Head of caudate nucleus (tissue), 42 donors: ENCODE measurements around the gene CAPN8.

Source experiments
- DNase-seq, 42 donors: peaks; one replicate each; pipeline versions ENCODE4 v3.0.0 to v3.0.0-alpha.2; 2020 to 2021; ENCODE audit warnings: mixed read lengths in 7 of 42
- intact Hi-C: fragments of 100-400 bp; cut with DNase I; formaldehyde crosslinking; loops from one replicate; pipeline ENCODE4 v1.15.0; 2022

The CAPN8 gene

DNA sequence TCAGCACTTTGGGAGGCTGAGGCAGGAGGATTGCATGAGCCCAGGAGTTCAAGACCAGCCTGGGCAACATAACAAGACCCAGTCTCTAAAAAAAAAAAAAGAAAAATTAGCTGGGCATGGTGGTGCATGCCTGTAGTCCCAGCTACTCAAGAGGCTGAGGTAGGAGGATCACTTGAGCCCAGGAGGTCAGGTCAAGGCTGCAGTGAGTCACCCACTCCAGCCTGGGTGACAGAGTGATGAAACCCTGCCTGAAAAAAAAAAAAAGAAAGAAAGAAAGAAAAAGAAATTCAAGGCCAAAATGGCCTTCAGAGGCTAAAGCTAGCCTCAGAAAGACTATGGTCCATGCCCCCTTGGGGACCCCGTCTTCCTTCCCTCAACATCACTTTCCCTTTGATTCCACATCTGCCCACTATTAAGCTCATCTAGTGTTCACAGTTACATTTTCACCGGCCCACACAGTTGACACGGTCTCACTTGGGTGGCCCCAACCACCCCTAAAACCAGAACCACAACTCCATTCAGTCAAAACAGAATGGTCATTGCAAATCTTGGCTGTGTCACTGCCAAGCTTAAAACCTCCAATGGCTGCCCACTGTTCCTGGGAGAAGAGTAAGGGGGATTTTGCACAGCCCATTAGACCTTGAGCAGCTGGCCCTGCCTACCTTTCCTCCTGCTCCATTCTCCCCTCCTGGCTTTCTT, 2.1 kb upstream of the CAPN8 start:
- no peak for DNase-seq
- intact Hi-C loops = no loop called here

DNA sequence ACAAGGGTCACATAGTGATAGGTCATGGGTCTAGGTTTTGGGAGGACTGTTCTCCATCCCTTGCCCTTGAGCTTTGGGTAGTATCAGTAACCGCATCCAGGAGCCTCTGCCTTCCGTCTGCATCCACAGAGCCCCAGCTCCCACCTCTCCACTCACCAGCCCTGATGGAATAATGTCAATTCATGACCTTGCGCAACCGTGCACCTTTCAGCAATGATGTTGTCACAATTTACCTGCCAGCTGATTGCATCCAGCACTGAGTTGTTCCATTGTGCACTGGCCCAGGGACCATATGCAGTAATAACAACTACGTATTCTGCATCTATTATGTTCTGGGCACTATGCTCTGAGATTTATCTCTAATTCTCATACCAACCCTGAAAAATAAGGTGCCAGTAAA, 1.4 kb downstream of the CAPN8 start:
- DNase-seq = no peak
- intact Hi-C loops = no loop called here

DNA sequence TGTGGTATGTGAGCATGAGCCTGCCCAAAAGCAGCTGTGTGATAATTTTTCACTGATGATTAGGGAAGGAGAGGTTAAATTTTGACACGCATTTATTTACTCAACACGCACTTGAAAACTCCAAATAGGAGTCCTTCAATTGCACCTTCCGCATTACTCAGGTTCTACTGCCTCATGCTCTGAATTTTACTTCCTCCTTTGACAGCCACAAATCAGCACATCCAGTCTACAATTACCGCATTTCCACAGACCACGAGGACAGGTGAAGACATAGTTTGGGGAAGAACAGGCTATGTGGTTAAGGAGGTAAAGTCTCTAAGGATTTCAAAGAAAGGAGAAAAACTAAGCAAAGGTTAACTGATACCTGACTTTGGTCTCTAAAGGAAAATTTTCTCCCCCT, 2.6 kb downstream of the CAPN8 start:
- intact Hi-C loops = no loop called here
- DNase-seq = no peak

DNA sequence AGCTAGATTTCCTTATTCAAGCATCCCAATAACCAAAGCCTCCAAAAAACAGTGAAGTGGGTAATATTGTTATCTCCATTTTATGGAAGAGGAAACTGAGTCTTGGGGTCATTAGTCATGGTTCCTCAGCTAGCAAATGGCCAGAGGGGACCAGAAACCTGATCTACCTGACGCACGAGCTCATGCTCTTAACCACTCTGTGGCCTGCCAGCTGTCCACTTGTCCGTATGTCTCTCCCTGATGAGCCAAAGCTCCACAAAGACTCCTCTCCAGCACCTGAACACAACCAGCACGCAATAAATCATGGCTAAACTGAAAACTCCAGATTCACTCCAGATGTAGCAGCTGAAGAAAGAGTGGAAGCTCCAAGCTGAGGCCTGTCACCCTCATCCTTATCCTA, 5.8 kb downstream of the CAPN8 start:
- intact Hi-C loops = no loop called here

DNA sequence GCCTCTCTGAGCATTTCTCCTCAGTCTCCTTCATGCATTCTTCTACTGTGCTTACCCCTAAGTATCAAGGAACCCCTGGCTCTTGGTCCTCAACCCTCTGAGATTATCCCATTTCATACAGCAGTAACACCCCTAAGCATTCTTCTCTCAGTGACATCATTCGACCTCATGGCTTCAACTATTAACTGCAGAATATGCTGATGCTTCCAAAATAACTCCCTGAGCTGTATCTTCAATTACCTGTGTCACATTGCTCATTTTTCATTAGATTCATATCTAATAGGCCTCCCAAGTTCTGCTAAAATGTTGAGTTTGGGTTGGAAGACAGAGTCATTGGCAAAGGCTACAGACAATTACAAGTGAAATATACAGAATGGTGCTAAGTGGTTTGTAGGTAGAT, 7.5 kb downstream of the CAPN8 start:
- intact Hi-C loops = no loop called here
- no peak for DNase-seq

More for the DNA sequence above, 5.8 kb downstream of the CAPN8 start:
- no peak for DNase-seq

DNA sequence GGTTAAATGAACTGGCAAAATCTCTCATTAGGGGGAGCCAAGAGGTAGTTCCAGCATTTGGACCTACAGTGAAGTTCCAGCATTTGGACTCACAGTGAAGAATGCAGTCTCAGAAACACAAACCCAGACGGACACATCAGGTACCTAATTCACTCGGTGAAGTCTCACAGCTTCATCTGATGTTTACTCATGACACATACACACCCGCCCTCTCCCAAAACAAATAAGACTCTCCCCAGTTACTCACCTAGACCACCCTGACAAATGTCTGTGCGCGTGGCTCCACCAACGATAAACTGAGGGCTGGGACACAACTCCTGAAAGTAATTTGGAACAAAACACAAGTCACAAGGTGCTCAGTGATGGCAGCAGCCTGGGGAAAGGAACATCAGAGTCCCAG, 11.4 kb downstream of the CAPN8 start:
- intact Hi-C loops = no loop called here
- DNase-seq = no peak

DNA sequence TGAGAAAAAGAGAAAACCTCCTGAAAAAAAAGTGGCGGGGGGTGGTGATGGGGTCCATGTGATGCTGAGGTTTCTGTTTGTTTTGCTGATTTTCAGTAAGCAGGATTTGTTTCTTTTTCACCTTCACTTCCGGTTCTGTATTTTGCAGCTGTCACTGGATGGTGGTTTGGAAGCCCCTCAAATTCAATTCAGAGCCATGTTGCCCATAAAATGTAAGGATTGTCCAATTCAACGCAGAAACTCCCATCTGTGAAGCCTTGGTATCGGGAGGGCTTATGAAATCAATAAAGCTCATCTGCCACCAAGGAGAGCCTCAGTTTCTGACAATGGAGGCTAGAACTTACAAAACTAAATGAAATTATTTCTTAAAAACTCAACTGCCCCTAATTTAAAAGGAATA, 12.1 kb downstream of the CAPN8 start:
- intact Hi-C loops = no loop called here
- no peak for DNase-seq

DNA sequence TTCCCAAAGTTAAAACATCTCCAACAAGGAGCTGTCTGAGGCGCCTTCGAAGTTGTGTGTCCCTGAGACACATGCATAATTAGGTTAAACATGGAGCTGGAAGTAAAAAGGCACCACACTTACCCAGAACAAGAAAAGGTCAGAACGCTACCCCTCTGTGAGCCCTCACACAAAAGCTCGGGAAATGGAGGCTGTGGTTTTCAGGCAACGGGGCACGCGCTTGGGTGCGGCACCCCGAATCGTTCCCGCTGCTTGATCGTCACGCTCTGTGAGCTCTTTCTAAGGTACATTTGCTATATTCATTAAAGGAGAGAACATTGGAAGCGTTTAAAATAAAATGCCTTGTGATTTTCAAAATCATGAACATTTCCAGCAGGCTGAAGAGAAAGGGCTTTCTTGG, 12.5 kb downstream of the CAPN8 start:
- peak in 1 of 42 donors; percentile 3 for DNase-seq
- intact Hi-C loops = no loop called here

DNA sequence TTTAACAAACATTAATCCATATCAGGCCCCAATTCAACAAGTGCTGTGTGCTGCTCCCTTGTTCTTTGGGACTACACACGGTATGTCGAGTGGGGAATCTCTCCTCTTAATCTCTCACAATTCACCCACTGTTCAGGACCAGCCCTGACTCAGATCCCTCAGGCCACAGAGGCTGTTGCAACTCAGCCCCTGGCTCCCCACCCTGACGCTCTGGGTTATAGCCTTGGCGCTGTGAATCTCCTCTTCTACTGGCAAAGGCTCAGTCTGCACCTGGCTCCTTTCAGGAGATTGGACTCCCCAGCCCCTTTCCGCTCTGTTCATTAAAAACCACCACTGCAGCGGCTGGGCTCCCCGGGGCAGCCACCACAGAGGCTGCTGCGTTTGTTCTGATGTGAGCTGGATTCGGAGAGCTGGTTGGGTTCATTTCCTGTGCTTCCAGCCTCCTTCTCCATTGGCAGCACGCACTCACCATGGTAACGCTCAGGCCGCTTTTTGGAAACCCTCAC, 13.0 kb downstream of the CAPN8 start:
- intact Hi-C loops = no loop called here
- DNase-seq = peak in 29 of 42 donors; percentile 2 to 67 (median 22)

DNA sequence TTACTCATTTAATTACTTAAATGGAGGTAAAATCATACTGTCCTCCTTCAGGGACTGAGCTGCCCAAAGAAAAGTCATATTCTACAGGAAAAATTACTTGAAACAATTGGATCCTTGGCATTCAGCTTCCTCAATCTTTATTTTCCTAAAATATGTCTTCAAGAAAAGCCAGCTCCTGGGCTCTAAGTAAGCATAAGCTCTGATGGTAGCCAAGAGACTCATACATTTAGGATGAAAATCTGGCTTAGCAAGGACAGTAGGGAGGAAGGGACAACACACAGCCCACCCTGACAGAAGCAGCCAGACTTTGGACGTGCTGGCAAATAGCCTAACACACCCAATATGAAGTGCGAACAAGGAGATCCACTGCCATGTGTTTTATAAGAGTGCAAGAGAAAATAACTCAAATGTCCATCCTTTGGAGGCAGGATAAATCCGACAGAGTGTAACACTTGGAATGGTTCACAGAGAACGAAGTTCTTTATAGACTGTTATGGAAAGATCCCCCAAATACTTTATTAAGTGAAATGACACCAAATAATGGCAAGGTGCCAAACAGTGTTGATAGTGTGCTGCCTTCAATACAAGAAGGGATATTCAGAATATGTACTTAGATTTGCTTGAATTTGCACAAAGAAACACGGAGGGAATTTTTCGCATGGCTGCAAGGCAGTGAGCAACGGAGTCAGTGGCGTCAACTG, 14.1 kb downstream of the CAPN8 start:
- no peak for DNase-seq
- intact Hi-C loops = no loop called here

DNA sequence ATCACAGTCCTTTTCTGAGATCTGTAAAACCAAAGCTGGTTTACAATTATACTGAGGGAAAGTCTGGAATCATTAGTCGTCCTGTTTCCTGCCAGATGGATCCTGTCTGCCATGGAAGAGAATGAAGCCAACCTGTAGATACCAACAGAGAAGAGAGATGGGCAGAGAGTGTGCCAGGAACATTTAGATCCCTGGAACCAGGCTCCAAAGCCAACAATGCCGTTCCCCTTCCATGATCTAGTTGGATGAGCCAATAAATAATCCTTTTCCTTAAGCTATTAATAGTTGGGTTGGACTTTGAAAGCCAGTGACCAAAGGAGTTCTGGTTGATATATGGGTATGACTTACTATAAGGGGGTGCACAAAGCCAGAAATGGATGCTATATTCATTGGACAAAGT, 15.0 kb downstream of the CAPN8 start:
- no peak for DNase-seq
- intact Hi-C loops = no loop called here

DNA sequence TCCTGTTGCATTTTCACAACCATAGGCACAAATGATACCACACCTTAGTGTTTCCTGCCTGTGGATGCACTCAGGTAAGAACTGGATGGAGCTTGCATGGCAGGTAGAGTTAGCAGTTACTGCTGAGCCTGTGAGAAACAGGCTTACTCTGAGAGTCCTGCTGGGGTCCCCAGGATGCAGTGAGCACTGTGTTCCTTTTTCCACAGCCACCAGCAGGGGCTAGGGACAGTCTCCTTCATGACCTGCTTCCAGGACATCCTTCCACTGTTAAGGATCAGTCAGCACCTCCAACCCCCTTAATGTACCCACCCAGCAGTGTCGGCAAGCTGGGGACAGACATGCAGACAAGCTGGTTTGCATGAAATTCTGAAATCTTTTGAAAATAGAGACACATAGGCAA, 16.3 kb downstream of the CAPN8 start:
- DNase-seq = no peak
- intact Hi-C loops = no loop called here

DNA sequence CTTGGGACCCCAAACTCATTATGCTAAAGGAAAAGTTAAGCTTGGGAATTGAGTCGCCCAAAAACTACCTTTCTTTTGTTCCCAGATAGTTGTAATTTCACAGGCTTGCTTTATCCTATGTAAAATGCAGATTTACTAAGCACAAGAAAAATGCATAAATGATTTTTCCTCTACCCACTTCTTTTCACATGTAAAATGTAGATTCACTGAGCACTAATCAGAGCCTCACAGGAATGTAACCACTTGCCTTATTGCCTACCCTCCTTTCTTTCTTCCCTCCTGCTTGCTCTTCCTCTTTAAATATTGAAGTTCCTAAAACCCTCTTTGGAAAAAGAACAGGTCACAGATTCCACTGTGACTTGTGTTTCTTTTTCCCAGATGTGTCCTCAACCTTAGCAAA, 18.3 kb downstream of the CAPN8 start:
- intact Hi-C loops = no loop called here

DNA sequence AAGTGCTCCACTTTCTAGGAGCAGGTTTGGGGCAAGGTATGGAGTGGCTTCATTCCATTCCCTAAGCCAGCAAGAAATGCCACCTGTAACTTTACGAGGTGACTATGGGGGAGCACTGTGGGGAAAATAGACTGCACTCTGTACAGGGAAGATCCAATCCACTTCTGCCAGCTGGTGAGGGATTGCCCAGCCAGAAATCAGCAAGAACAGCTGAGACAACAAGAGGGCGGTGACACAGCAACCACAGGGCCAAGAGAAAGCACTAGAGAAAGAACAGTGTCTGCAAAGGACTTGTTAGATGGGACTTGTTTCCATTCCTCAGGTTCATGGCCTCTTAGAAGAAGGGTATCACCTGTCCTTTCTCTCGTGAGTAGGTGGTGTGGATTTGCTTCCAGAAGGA, 19.6 kb downstream of the CAPN8 start:
- DNase-seq = no peak
- intact Hi-C loops = no loop called here

More for the DNA sequence above, 18.3 kb downstream of the CAPN8 start:
- DNase-seq = no peak

DNA sequence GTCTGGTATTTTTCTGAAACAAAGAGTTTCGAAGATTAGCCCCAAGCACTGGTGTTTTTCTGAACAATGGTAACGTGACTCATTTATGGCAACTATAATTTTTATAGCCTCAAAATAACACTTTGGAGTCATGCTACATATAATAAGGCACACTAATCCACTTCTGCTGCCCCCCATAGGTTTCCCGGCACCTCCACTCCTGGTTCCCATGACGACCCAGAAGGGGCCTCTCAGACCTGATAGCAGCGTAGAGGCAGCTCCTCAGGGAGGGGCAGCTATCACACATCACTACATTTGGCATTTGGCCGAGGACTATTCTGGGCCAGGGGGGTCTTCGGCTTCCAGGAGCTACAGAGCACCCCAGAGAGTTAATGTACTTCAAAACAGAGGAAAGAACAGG, 23.3 kb downstream of the CAPN8 start:
- DNase-seq = no peak
- intact Hi-C loops = no loop called here

DNA sequence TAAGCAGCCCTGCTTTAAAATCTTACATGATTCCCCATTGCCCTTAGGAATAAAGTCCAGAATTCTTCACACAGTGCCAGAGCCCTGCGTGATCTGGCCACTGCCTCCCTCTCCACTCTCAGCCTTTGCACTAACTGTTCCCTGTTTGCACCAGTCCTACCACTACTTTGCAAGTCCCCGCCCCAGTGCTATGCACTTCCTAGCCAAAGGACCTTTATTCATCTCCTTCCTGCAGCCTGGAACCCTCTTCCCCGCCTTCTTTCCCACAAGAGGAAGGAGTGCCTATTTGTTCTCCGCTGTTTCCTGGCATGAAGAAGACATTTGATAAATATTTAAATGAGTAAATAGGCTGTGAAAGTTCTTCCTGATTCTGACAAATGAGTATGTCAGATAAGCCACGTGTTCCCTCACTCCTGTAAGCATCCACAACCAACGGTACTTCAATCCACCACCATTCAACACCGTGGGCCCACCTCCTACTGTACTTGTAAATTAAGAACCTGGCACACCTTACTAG, 23.9 kb downstream of the CAPN8 start:
- DNase-seq = no peak
- intact Hi-C loops = no loop called here

DNA sequence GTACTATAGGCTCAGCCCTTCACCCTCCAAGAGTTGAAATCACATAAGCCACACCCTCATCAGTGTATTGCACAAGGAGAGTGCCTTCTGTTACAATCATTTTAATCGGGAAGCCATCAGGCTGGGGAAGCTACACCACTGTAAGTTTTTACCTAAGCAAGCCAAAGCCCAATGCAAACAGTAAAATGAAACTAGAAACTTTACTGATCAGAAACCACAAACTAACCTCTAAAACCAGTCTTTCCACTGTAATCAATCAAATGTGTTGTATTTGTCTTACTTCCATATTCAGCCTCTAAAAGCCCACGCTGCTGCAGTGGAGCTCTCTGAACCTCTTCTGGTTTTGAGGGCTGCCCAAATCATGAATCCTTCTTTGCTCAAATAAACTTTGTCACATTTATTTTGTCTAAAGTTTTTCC, 26.2 kb downstream of the CAPN8 start:
- intact Hi-C loops = no loop called here
- DNase-seq = no peak

DNA sequence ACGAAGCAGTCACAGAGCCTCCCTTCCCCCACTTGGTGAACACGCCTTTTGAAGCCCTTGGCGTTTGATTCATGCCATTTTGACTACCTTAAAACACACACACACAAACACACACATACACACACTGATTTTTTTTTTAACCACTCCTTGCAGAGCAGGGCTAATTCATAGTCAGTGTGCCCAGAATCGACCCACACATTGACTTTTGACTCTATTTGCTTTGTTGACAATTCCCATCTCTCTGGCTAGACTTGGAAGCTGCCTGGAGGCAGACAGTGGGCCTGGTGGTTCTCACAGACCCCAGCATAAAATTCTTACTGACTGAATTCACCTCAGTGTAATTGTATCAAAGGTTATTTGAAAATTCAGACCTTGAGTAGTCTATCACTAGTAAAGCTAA, 30.3 kb downstream of the CAPN8 start:
- no peak for DNase-seq
- intact Hi-C loops = no loop called here

DNA sequence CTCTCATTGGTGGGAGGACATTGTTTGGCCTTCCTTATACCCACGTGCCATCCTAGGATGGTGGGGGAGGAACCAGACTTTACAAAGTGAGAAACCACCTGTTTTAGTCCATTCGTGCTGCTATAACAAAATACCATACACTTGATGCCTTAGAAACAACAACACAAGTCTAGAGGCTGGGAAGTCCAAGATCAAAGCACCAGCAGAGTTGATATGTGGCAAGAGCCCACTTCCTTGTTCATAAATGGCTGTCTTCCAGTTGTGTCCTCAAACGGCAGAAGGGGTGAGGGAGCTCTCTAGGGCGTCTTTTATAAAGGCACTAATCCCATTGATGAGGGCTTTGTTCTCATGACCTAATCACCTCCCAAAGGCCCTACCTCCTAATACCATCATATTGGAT, 31.1 kb downstream of the CAPN8 start:
- no peak for DNase-seq
- intact Hi-C loops = no loop called here

DNA sequence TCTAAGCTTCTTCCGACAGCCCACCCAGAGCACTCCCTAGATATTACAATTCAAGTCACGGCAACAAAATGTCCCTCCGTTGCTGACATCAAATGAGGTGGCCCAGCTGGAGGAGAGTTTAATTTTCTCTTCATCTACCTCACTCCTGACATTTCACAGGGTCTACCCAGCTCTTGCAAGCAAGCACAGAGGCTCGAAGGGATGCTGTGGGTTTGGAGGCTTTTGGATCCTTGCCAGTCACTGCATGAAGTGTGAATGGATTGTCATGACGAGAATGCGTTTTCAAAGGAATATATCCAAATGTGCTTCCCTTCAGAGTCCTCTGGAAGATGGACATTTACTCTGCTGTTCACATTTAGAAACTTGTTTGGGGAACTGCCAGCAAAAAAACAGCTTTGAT, 33.5 kb downstream of the CAPN8 start:
- intact Hi-C loops = no loop called here

DNA sequence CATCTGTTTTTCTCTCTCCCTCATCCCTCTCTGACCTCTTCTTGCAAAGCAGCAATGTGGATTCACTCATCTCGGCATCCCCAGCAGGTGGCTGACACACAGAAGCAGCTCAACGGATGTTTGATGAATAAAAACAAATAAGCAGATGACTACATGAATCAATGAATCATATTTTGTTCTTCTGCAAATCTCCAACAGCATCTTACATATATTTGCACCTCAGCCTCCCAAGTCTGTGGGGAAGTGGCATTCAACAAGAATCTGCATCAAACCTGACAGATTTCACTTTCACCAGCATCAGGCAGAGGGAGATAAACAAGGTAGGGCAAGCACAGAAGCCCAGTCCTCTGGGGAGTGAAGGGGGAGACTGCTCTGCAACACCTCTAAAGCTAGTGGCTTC, 34.0 kb downstream of the CAPN8 start:
- DNase-seq = no peak

More for the DNA sequence above, 33.5 kb downstream of the CAPN8 start:
- no peak for DNase-seq

More for the DNA sequence above, 34.0 kb downstream of the CAPN8 start:
- intact Hi-C loops = no loop called here
